ENCODE results near the gene PRRT3.
"Not testable (repeated sequence)": the region's sequence is repeated elsewhere in the genome, so short reads cannot be mapped to it uniquely, and the experiment has no call there.

The PRRT3 gene

DNA sequence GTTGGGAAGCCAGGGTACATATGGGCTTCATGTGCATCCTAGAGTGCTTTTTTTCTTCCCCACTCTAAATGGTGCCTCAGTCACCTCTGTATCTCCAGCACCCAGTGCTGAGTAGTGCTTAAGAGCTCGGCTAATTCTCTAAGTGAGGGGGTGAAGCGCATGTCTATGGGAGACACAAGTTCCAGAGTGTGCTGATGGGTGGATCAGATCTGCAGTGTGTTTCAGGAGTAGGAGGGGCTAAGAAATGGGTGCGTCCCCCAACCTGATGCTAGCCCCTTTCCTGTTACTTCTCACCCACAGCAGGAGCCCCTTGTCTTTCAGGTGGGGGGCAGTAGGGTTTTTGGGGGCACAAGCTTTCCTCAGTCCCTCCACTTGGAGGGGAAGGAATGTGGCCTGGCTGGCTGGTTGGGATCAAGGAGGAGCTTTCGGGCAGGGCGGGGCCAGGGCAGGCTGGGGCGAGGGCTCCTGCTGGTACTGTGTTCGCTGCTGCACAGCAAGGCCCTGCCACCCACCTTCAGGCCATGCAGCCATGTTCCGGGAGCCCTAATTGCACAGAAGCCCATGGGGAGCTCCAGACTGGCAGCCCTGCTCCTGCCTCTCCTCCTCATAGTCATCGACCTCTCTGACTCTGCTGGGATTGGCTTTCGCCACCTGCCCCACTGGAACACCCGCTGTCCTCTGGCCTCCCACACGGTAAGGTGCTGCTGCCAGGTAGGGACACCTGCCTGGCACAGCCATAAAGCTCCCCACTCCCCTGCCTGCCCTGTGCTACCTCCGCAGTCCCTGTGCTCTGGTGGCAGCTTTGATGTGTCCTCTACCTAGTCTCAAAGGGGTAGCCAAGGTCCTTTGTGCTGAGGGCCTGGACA, 49.6 kb downstream of the PRRT3 start, which contains the start of gene IL17RE:
IL17RE (plus strand) TSS at position 477 of the 866 bp plus-strand sequence; CDS start at position 562, 85 bp downstream.
- no peak within 1 kb of the TSS for H3K4me3 ChIP-seq (ENCODE audit: low read length)

DNA sequence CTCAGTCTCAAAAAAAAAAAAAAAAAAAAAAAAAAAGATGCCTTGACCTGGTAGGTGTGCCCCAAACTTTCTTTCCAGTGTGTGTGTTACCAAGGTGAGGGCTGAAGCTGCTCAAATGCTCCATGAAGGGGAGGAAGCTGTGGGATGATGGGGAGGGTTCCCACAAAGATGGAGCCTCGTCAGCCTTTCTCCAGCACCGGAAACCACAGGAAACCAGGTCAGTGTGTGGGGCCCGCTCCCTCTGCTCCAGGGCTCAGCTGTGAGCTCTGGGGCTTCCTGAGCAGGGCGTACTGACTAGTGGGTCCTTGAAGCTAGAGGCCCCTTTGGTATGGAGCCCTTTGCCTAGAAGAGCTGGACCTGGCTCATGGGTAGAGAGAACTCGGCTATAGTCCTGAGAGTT, 50.2 kb downstream of the PRRT3 start:
- no peak overlapping the region for H3K4me3 ChIP-seq (ENCODE audit: low read length)
- H3K9me3 ChIP-seq (ENCODE audit: control insufficient read depth, low read depth, low read length), result no peaks in the 10 kb centered on the region
- H3K36me3 ChIP-seq (ENCODE audit: control insufficient read depth, low read depth, low read length), result no peaks in the 10 kb centered on the region
- H3K27ac ChIP-seq (ENCODE audit: low read length), result no peak overlapping the region
- no peaks in the 10 kb centered on the region for H3K27me3 ChIP-seq (ENCODE audit: control insufficient read depth, insufficient read depth, low read length)
- H3K4me1 ChIP-seq (ENCODE audit: control insufficient read depth, low read depth, low read length), result peaks cover 9% of the 10 kb centered on the region
- H3K9ac ChIP-seq (ENCODE audit: low read length), result no peak overlapping the region

More for the DNA sequence above, 49.6 kb downstream of the PRRT3 start, which contains the start of gene IL17RE:
- no peak within 1 kb of the TSS for H3K9ac ChIP-seq (ENCODE audit: low read length)
- H3K27ac ChIP-seq (ENCODE audit: low read length), result no peak within 1 kb of the TSS
- peaks cover 9% of the 10 kb centered on the region for H3K4me1 ChIP-seq (ENCODE audit: control insufficient read depth, low read depth, low read length)
- no peaks in the 10 kb centered on the region for H3K27me3 ChIP-seq (ENCODE audit: control insufficient read depth, insufficient read depth, low read length)
- H3K9me3 ChIP-seq (ENCODE audit: control insufficient read depth, low read depth, low read length), result no peaks in the 10 kb centered on the region
- no peaks in the 10 kb centered on the region for H3K36me3 ChIP-seq (ENCODE audit: control insufficient read depth, low read depth, low read length)

DNA sequence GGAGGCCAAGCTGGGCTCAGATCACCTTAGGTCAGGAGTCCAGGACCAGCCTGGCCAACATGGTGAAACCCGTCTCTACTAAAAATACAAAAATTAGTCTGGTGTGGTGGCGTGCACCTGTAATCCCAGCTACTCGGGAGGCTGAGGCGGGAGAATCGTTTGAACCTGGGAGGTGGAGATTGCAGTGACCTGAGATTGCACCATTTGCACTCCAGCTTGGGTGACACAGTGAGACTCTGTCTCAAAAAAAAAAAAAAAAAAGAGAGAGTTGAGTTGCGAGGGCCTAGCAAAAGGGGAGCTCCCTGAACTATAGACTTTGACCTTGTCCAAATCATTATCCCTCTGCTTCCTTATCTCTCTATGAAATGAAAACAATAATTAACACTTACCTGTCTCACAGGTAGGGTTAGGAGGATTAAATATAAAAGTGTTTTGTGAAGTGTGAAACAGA, 51.2 kb downstream of the PRRT3 start:
- not testable (repeated sequence) for H3K36me3 ChIP-seq (ENCODE audit: control insufficient read depth, low read depth, low read length); H3K4me1 ChIP-seq (ENCODE audit: control insufficient read depth, low read depth, low read length)

DNA sequence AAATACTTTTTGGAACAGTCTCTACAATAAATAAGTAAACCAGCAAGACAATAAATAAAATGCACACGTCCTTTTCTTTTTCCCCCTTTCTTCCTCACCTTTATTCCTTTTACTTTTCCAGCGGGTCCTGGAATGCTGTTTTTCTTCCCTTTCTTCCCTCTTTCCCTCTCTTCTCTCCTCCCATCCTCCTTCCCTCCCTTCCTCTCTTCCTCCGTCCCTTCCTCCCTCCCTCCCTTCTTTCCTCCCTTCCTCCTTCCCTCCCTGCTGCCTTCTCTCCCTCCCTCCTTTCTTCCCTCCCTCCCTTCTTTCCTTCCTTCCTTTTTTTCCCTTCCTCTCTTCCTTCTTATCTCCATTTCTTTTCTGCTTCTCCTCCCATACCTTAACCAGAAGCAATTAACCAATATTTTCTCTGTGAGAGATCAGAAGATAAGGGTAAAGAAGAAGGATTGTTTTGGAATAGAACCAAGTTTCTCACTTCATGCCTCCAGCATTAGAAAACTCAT, 52.9 kb downstream of the PRRT3 start:
- no peak overlapping the region for H3K27ac ChIP-seq (ENCODE audit: low read length)
- H3K4me1 ChIP-seq (ENCODE audit: control insufficient read depth, low read depth, low read length), result peaks cover 9% of the 10 kb centered on the region

More for the DNA sequence above, 51.2 kb downstream of the PRRT3 start:
- not testable (repeated sequence) for H3K9me3 ChIP-seq (ENCODE audit: control insufficient read depth, low read depth, low read length); H3K27ac ChIP-seq (ENCODE audit: low read length); H3K4me3 ChIP-seq (ENCODE audit: low read length); H3K27me3 ChIP-seq (ENCODE audit: control insufficient read depth, insufficient read depth, low read length); H3K9ac ChIP-seq (ENCODE audit: low read length)

DNA sequence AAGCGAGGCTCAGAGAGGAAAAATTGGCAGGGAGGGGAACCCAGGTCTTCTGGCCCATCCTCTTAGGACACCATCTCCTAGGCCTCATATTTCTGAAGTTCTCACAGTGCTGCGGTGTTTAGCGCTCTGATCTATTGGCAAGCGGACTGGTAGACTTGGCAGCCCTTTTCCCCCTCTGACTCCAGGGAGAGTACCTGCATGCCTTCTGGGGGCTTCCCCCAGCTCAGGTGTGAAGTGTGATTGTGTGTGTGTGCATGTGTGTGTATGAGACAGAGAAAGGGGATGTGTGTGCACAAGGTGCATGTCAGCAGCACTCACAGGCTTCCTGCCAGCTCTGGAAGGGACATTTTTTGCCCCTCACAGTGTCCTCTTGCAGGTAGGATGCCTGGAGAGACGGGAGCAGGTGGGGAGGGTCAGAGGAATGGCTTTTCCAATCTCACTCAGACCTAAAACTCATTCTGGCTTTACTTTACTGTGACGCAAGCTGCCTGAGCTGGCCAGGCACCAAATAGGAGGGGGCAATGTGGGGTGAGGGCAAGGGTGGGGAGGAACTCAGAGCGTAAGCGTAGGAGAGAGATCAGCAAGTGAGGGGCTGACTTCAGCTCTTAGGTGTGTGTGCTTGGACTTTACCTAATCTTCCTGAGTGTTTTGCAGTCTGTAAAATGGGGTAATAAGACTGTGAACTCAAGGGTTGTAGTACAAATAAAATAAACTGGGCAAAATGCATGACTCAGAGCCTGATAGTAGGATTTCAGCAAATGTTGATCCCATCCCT, 53.6 kb downstream of the PRRT3 start:
- H3K4me1 ChIP-seq (ENCODE audit: control insufficient read depth, low read depth, low read length), result peaks cover 9% of the 10 kb centered on the region
- peaks cover 2% of the 10 kb centered on the region for H3K36me3 ChIP-seq (ENCODE audit: control insufficient read depth, low read depth, low read length)
- no peak overlapping the region for H3K9ac ChIP-seq (ENCODE audit: low read length)
- no peak overlapping the region for H3K27ac ChIP-seq (ENCODE audit: low read length)
- no peaks in the 10 kb centered on the region for H3K27me3 ChIP-seq (ENCODE audit: control insufficient read depth, insufficient read depth, low read length)
- H3K9me3 ChIP-seq (ENCODE audit: control insufficient read depth, low read depth, low read length), result no peaks in the 10 kb centered on the region
- no peak overlapping the region for H3K4me3 ChIP-seq (ENCODE audit: low read length)

More for the DNA sequence above, 52.9 kb downstream of the PRRT3 start:
- H3K9ac ChIP-seq (ENCODE audit: low read length), result no peak overlapping the region
- H3K36me3 ChIP-seq (ENCODE audit: control insufficient read depth, low read depth, low read length), result no peaks in the 10 kb centered on the region
- H3K9me3 ChIP-seq (ENCODE audit: control insufficient read depth, low read depth, low read length), result no peaks in the 10 kb centered on the region
- no peaks in the 10 kb centered on the region for H3K27me3 ChIP-seq (ENCODE audit: control insufficient read depth, insufficient read depth, low read length)
- H3K4me3 ChIP-seq (ENCODE audit: low read length), result no peak overlapping the region

- H3K4me1 ChIP-seq (ENCODE audit: control insufficient read depth, low read depth, low read length), result peaks cover 6% of the 10 kb centered on the region
- H3K4me3 ChIP-seq (ENCODE audit: low read length), result no peak overlapping the region
- H3K27ac ChIP-seq (ENCODE audit: low read length), result no peak overlapping the region
- H3K9me3 ChIP-seq (ENCODE audit: control insufficient read depth, low read depth, low read length), result no peaks in the 10 kb centered on the region
- no peak overlapping the region for H3K9ac ChIP-seq (ENCODE audit: low read length)
- H3K36me3 ChIP-seq (ENCODE audit: control insufficient read depth, low read depth, low read length), result peaks cover 12% of the 10 kb centered on the region
- H3K27me3 ChIP-seq (ENCODE audit: control insufficient read depth, insufficient read depth, low read length), result no peaks in the 10 kb centered on the region
These were observed 54.5 kb downstream of the PRRT3 start for GRCh38 chr3:9897408-9898372.

DNA sequence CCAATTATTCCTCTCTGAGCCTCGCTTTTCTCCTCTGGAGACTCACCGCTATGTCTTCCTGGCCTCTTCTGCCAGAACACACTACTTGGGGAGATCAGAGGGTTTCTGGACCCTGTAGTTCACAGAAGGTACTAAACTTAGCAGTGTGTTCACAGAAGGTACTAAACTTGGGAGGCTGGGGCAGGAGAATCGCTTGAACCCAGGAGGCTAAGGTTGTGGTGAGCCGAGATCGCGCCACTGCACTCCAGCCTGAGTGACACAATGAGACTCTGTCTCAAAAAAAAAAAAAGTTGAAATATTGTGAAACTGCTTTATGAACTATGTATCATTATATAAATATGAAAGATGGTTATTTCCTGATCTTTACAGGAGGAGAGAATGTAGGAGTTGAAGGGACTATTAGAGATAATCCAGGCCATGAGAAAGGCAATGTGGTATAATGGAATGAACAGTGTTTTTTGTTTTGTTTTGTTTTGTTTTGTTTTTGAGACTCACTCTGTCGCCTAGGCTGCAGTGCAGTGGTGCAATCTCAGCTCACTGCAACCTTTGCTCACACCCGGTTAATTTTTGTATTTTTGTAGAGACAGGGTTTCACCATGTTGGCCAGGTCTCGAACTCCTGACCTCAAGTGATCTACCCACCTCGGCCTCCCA, 55.3 kb downstream of the PRRT3 start:
- H3K36me3 ChIP-seq (ENCODE audit: control insufficient read depth, low read depth, low read length), result peaks cover 16% of the 10 kb centered on the region
- not testable (repeated sequence) for H3K27me3 ChIP-seq (ENCODE audit: control insufficient read depth, insufficient read depth, low read length); H3K9ac ChIP-seq (ENCODE audit: low read length); H3K27ac ChIP-seq (ENCODE audit: low read length); H3K4me3 ChIP-seq (ENCODE audit: low read length); H3K4me1 ChIP-seq (ENCODE audit: control insufficient read depth, low read depth, low read length); H3K9me3 ChIP-seq (ENCODE audit: control insufficient read depth, low read depth, low read length)

- H3K27ac ChIP-seq (ENCODE audit: low read length); H3K4me3 ChIP-seq (ENCODE audit: low read length); H3K27me3 ChIP-seq (ENCODE audit: control insufficient read depth, insufficient read depth, low read length); H3K4me1 ChIP-seq (ENCODE audit: control insufficient read depth, low read depth, low read length); H3K9me3 ChIP-seq (ENCODE audit: control insufficient read depth, low read depth, low read length); H3K9ac ChIP-seq (ENCODE audit: low read length): not testable (repeated sequence)
- H3K36me3 ChIP-seq (ENCODE audit: control insufficient read depth, low read depth, low read length), result peaks cover 16% of the 10 kb centered on the region
These were observed 56.5 kb downstream of the PRRT3 start for GRCh38 chr3:9895715-9896114.
